ENCODE measurements around the gene TUBA1A.

- TF ChIP-seq CTCF (conservative IDR thresholded peaks at IDR 0.05 in 1 of 2, IDR thresholded peaks at IDR 0.05 in 1 of 2; ENCODE audit: low read depth in 1 of 2, low read length in 2 of 2) (no peak), EZH2 (IDR thresholded peaks at IDR 0.05; ENCODE audit: low read length, missing control alignments) (no peak)
Observed at GRCh38 chr12:49230805-49231194, 41.9 kb upstream of the TUBA1A start.

All from fibroblast of lung (primary cell).